ENCODE data around the gene EFNB2.

GRCh38 chr13:106526738-106527444, 8.6 kb downstream of the EFNB2 start:
- TF ChIP-seq CTCF (IDR thresholded peaks at IDR 0.05), result no peak
- TF ChIP-seq POLR2A (IDR thresholded peaks at IDR 0.05), result no peak
- TF ChIP-seq EP300 (IDR thresholded peaks at IDR 0.05), result no peak

All from ovary (tissue), 3 donors.